Left ventricle myocardium superior (tissue), 1 donor: ENCODE results near the gene IGLL5. TPM values are rescaled to one million over a fixed set of nuclear protein-coding genes. Genes with fewer than 3 reads are reported as not detected.

Experiments
- ATAC-seq: fragments of 200-7000 bp; cut with Tn5 transposase; one replicate; pipeline ENCODE4 v1.9.1; 2020; ENCODE audit warnings: mild to moderate bottlenecking, moderate library complexity
- DNase-seq: peaks from one replicate; pipeline ENCODE4 v3.0.0-alpha.2; 2020
- intact Hi-C: fragments of 100-400 bp; cut with micrococcal nuclease; formaldehyde crosslinking; loops from one replicate; pipeline ENCODE4 v1.11.0; 2022
- total RNA-seq: library from RNA; stranded (reverse); fragmentation: NEBNext Ultra II Directional; extraction: Animal tissue kit (Norgen Biotek cat#: 25700); gene quantifications from one replicate; pipeline ENCODE4 v1.2.1, GENCODE V29; 2021
- donor health status: DM: no; HTN: yes; CAD: no; lungs with severe emphysema.

Gene IGLL5
- total RNA-seq, 1 donor from 2014 or later: 0.92 TPM

GRCh38 chr22:22931557-22932270, 44.1 kb downstream of the IGLL5 start:
- intact Hi-C loops: no loop called here
- DNase-seq: peak; percentile 17
- ATAC-seq: no peak

- ATAC-seq: no peak
- intact Hi-C loops: no loop called here
- DNase-seq: peak; percentile 26
These were observed 44.9 kb downstream of the IGLL5 start for GRCh38 chr22:22932512-22932941.

- intact Hi-C loops: no loop called here
- ATAC-seq: no peak
- DNase-seq: peak; percentile 19
These were observed 45.6 kb downstream of the IGLL5 start for GRCh38 chr22:22933100-22933806.

GRCh38 chr22:22933807-22934542, 46.4 kb downstream of the IGLL5 start:
- ATAC-seq: no peak
- peak; percentile 3 for DNase-seq
- intact Hi-C loops: no loop called here

- intact Hi-C loops: no loop called here
- no peak for ATAC-seq
- DNase-seq: peak; percentile 11
These were observed 47.0 kb downstream of the IGLL5 start for GRCh38 chr22:22934543-22935055.

- peak; percentile 10 for DNase-seq
- intact Hi-C loops: no loop called here
These were observed 47.5 kb downstream of the IGLL5 start for GRCh38 chr22:22935056-22935545.

GRCh38 chr22:22935546-22936157, 48.0 kb downstream of the IGLL5 start:
- ATAC-seq: no peak
- intact Hi-C loops: no loop called here
- peak; percentile 19 for DNase-seq

More at GRCh38 chr22:22935056-22935545, 47.5 kb downstream of the IGLL5 start:
- ATAC-seq: no peak

- intact Hi-C loops: no loop called here
- ATAC-seq: no peak
- DNase-seq: peak; percentile 3
These were observed 48.7 kb downstream of the IGLL5 start for GRCh38 chr22:22936180-22936914.

GRCh38 chr22:22936915-22937656, 49.5 kb downstream of the IGLL5 start:
- ATAC-seq: no peak
- DNase-seq: no peak
- intact Hi-C loops: no loop called here

- intact Hi-C loops: no loop called here
- DNase-seq (no peak), ATAC-seq (no peak)
These were observed 50.4 kb downstream of the IGLL5 start for GRCh38 chr22:22937894-22938480.

- DNase-seq: no peak
- no peak for ATAC-seq
- intact Hi-C loops: no loop called here
These were observed 51.3 kb downstream of the IGLL5 start for GRCh38 chr22:22938672-22939587.

GRCh38 chr22:22939588-22940368, 52.2 kb downstream of the IGLL5 start:
- DNase-seq (no peak), ATAC-seq (no peak)
- intact Hi-C loops: no loop called here

- ATAC-seq (no peak), DNase-seq (peak; percentile 19)
- intact Hi-C loops: no loop called here
These were observed 53.5 kb downstream of the IGLL5 start for GRCh38 chr22:22940961-22941605.

- no peak for ATAC-seq
- DNase-seq: peak; percentile 10
- intact Hi-C loops: no loop called here
These were observed 54.4 kb downstream of the IGLL5 start for GRCh38 chr22:22941831-22942510.
